AG10803 (cell line): ENCODE data around the gene KRTAP10-3.

Experiments used
- DNase-seq: peaks from one replicate; pipeline ENCODE4 v3.0.0; 2010; ENCODE audit warnings: low read depth
- H3K4me3 ChIP-seq: 2 replicates; pipeline ENCODE4 v1.5.1; 2011; ENCODE audit warnings: mild to moderate bottlenecking, low read length, control low read depth
- TF ChIP-seq, protein P1 (sequence below): conservative IDR thresholded peaks from 2 replicates; pipeline ENCODE4 v1.5.1; 2011; ENCODE audit warnings: mild to moderate bottlenecking, low read length, control low read depth, inconsistent platforms

Gene KRTAP10-3

DNA sequence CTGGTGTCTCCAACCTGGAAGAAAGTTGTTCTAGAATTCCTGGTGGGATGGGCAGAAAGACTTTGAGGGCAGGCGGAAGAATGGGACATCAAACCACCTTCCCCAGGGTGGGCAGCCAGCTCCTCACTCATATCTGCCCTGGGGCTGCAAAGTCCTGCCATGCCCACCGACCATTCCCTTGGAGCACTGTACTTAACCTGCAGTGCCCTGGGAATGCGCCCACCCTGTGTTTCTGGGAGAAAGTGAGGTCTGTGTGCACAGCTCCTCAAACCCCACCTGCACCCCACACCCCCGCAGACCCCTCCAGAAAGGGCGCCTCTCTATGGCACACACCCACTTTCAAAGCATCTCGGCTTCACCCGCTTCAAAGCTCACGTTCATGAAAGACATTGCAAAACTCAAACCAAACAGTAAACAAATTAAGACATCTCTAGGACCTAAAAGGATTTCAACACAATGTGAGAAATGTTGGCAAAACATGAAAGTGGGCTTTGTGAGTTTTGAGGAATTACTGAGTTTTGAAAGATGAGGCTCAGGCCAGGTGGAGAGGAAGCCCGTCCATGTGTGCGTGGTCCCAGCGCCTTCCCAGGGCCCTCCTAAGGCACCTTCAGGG is 43.7 kb downstream of the KRTAP10-3 start:
- no peak overlapping the region for H3K4me3 ChIP-seq
- DNase-seq: no peak
- TF ChIP-seq, protein P1, sequence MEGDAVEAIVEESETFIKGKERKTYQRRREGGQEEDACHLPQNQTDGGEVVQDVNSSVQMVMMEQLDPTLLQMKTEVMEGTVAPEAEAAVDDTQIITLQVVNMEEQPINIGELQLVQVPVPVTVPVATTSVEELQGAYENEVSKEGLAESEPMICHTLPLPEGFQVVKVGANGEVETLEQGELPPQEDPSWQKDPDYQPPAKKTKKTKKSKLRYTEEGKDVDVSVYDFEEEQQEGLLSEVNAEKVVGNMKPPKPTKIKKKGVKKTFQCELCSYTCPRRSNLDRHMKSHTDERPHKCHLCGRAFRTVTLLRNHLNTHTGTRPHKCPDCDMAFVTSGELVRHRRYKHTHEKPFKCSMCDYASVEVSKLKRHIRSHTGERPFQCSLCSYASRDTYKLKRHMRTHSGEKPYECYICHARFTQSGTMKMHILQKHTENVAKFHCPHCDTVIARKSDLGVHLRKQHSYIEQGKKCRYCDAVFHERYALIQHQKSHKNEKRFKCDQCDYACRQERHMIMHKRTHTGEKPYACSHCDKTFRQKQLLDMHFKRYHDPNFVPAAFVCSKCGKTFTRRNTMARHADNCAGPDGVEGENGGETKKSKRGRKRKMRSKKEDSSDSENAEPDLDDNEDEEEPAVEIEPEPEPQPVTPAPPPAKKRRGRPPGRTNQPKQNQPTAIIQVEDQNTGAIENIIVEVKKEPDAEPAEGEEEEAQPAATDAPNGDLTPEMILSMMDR: no peak

DNA sequence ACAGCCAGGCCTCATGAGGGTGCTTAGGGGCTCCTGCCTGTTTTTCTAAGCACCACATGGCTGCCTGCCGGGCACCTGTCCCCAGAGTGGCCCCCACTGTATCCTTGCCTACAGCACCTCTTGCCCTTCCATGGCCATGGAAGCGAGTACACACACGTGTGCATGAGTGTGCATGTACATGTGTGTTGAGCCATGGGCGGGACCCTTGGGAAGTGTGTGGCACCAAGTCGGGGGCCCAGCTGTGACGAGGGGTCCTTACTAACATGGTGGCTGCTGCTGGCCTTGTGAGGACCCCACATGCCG is 44.4 kb downstream of the KRTAP10-3 start:
- no peak for DNase-seq
- TF ChIP-seq, protein P1: no peak
- no peak overlapping the region for H3K4me3 ChIP-seq

DNA sequence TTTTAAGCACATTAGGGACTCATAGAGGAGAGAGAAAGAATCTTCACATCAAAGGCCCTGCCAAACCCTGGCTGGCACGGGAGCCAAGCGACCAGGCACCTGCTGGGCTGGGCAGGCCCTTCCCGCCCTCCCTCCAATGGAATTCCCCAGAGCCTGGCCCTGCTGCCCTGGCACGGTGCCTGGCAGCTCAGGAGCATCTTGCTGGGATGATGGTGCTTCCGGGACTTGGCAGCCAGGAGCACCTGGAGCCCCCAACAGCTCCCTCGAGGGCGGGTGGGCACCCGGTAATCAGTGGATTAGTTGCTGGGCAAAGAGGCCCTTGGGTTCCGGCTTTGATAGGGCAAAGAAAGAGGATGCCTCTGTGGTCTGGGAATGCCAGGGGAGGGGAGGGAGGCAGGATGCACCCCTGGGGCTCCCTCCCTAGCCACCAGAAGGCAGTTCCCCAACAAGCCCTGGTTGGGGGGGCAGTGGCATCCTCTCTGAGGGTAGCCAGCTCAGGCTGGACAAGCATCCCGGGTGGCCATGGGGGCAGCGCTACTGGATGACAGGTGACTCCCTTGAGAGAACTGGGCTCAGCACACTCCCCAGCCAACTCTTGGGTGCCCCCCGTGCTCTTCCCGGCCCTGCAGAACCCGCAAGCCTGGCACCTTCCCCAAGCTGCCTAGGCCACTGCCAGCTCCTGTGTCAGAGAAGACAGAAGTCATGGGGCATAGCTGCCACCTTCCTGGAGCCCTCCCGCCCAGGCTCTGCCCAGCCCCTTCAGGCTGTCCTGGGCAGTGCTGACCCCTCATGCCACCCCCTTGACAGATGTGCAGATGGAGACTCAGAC is 45.0 kb downstream of the KRTAP10-3 start:
- no peak for DNase-seq
- TF ChIP-seq, protein P1: no peak
- no peak overlapping the region for H3K4me3 ChIP-seq

DNA sequence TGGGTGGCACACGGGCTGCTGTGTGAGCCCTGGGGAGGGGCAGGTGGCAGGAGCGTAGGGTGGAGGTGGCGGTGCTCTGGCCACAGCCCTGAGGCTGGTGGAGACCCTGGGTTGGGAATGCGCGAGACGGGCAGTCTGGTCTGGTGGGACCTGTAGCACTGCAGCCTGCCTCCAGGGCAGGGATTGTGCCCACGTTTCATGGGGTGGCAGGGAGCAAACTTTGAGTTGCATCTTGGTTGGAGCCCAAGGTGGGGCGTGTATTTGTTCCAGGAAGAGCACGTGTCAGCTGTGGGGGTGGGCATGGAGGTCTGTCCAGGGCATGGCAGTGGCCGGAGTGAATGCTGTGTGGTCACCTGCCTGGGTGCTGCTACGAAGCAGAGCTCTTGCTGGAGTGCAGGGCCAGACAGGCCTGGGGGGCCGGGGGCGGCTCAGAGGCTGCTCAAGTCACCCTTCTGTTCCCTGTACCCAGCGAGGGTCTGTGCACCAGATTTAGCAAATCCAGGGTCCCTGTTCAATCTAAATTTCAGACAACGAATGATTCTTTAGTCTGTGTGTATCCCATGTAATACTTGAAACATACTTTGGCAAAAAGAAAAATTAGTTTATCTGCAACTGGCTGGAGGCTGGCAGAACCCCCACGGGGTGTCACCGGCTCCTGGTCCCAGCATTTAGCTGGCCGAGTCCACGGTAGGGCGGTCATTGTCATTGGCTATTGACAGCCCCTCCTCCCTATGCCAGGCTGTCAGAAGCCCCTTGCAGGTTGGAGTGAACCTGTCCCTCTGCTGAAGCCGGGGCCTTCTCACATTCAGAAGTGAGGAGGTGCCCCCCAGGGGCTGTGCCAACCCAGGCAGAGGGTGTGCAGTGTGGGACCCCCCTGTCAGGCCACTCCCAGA is 45.9 kb downstream of the KRTAP10-3 start:
- DNase-seq: no peak
- H3K4me3 ChIP-seq: no peak overlapping the region
- TF ChIP-seq, protein P1: no peak

DNA sequence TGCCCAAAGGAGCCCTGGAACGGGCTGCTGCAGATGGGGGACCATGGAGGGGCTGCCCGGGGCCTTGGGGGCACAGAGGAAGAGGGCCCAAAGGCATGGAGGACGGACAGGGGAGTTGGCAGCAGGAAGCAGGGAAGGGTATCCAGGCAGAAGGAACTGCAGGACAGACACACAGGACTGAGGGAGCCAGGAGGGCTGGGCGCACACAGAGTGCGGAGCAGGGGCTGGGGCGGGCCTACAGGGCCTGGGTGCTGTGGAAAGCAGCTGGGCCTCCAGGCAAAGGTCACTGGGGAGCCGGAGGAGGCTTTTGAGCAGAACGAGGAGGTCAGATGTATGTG is 46.7 kb downstream of the KRTAP10-3 start:
- DNase-seq: no peak
- TF ChIP-seq, protein P1: no peak
- H3K4me3 ChIP-seq: no peak overlapping the region

DNA sequence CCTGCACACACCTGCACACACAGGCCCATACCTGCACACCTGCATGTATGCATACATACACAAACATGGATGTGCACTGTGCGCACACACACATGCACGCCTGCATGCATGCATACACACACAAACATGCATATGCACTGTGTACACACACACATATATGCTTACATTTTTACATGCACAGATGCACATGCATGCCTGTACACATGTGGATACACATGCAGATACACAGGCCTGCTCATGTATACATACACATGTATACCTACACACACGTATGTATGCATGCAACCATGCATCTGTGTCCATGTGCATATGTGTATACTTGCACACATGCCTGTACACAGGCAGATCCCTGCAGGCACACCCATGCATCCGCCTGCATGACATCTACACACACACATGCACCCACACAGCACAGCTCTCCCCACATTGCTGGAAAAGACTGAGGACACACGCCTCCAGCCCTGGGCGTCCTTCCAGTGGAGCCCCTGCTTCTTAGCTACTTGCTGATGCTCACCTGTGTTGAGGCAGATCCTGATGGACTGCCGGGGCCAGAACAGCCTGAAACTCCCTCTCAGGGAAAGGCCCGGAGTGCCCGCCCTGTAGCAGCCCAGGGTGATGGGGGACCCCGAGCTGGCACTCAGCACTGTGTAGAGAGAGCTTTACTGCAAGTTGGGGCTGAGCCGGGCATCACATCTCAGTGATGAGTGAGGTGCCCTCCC is 47.2 kb downstream of the KRTAP10-3 start:
- no peak overlapping the region for H3K4me3 ChIP-seq
- TF ChIP-seq, protein P1: no peak
- DNase-seq: no peak
